Esophagus mucosa (tissue), 1 donor: ENCODE measurements around the gene SETD2. TPM values are rescaled to one million over a fixed set of nuclear protein-coding genes. Genes with fewer than 3 reads are reported as not detected.
A peak's percentile ranks its signal among the peaks of the same experiment; 100 is the strongest.
"Not testable (repeated sequence)": the region's sequence is repeated elsewhere in the genome, so short reads cannot be mapped to it uniquely, and the experiment has no call there.

ENCODE experiments used
- ATAC-seq: fragments of 200-7000 bp; cut with Tn5 transposase; one replicate; pipeline ENCODE4 v1.9.1; 2020
- total RNA-seq: library from RNA; stranded (reverse); gene quantifications from one replicate; pipeline ENCODE4 v1.2.4, GENCODE V29; 2023
- donor health status: DM: yes; HTN: yes; CAD: no.

The SETD2 gene
- total RNA-seq, 1 donor from 2014 or later: 26.6 TPM

DNA sequence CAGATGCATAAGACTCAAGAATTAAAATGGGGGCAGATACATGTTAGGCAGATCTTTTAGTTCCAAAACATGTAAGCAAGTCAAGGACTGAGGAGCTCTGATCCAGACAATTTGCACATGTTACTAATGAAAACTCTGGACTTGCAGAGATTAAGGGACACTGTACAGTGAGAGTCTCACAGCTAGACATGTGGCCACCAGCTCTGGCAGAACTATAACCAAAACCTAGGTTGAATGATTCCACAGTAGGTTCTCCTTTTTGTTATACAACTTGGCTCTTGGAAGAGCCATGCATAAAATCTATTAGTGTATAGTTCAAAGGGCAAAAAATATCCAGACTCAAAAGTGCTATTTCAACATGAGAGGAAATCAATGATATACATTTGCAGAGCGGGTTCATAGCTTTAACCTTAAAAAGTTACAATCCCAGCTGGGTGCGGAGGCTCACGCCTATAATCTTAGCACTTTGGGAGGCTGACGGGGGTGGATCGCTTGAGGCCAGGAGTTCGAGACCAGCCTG is 61.8 kb downstream of the SETD2 start:
- ATAC-seq: no peak

DNA sequence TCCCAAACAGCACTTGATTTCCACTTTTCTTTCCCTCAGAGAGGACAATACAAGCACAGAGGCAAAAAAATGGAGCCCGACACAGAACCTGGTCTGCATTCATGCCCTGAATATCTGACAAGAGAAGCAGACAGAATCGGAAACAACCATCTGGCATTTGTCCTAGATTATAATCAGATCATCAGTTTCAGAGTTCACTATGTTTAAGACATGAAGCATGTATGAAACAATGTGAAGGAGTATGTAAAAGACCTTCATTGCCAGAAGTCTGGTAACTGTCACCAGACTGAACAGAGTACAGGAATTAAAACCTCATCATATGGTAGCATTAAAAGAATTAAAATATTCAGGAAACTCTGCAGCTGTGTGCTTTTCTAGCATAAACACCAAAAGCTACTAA is 65.0 kb downstream of the SETD2 start:
- no peak for ATAC-seq

DNA sequence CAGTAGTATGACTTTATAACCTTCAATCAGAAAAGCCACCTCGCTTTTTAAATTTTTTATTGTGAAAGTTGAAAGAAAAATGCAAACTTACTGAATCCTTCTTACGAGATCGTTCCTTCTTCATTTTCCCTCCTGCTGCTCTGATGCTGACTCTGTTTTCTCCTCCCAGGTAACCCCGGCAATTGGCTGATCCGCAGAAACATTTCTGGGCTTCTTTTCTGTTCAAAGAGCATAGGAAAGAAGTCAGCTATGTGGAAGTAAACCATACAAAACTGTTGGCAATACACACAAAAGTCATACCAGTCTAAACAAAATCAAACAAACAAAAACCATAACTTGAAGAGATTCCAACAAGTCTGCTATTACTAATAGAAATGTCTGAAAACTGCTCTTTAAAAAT is 66.0 kb downstream of the SETD2 start:
- ATAC-seq: no peak

DNA sequence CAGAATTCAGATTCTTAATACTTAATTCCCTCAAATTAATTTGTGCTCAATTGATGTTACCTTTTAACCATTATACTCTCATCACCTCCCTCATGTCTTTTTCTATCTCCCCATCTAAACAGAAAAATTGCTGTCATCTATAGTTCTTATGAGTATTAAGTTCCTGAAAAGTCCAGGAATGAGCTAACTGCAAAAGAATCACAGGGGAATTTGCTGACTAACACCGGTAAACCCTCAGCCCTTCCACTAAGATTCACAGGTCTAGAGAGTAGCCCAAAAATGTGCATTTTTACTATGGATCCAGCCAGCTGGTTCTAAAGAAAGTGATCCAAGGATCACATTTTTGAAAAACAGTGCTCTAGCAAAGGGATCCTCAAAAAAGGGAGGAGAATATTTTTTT is 67.0 kb downstream of the SETD2 start:
- no peak for ATAC-seq

DNA sequence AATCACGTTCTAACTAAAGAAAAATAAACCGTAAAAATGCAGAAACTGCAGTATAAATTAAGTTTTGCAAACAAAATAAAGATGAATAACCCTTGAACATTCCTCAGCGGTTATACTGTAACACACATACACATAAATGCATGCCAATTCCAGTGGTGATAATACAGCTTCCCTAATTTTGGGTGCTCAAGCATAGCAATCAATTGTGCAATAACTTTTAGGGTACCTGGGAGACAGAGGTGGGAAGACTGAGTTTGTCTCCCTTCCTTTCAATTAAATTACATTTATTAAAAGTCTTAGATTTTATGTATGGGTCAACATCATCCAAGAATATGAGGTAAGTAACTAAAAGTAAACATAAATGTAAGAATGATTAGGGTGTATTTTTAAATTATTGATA is 71.8 kb downstream of the SETD2 start:
- no peak for ATAC-seq

DNA sequence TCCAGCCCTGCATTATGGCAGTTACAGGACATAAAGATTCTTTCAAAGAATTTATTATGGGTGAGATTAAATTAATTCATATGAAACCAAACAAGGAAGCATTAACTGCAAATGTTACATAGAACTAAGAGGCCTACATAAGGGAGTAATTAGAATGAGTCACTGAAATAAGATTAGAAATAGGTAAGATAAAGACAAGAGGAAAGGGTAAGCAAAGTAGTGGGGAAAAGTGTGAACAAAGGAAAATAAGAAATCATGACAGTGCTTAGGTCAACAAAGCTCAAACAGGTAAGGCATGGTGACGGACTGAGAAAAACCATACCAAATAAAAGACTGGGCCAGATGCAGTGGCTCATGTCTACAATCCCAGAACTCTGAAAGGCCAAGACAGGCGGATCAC is 74.3 kb downstream of the SETD2 start:
- ATAC-seq: no peak

DNA sequence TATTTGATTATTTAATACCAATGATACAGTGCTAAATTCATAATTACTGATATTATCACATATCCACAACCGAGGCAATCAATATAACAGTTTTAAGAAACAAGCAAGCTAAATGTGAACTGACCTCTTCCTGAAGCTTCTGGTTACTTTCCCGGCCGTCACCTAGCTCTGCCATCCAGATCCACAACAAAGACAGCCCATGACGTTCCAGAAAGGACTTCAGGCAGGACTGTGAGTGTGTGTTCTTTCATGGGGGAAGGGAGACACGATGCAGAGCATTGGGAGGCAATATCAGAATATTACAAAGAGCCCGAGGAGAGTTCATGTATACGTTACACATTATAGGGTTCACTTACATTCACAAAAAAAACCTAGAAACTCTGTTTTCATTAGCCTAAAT is 77.8 kb downstream of the SETD2 start:
- no peak for ATAC-seq

DNA sequence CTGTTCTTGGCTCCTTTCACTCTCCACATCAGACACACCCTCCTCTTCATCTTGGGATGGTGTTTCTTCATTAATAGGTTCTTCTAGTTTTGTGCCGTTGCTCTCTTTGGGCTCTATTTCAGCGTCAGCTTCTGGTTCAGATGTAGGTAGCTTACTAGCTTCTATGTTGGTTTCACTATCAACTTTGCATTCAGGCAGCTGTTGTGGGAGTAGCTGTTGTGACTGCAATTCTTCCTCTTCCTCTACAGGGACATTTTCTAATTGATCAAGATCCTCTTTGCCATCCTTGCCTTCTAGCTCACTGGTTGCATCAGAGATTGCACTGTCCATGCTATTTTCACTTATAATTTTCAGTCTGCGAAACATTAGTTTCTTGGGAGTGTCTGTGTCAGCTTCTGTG is 80.1 kb downstream of the SETD2 start:
- ATAC-seq: no peak

DNA sequence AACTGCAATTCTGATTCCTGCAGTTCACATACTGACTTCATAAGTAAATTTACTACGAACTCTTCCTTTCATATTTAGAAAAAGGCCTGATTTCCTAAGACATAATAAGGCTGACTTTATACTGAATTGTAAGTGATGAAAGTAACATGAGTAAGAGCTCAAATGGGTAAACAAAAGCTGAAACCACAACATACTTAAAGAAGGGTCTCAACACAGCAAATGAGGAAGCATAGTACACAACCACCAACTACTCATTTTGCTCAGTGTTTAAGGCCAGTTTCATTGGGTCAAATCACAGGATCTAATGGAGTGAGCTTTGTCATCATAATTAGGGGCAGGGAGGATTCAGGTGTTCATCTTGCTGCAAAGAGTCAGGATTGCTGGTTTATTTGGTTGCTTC is 81.4 kb downstream of the SETD2 start:
- ATAC-seq: no peak

DNA sequence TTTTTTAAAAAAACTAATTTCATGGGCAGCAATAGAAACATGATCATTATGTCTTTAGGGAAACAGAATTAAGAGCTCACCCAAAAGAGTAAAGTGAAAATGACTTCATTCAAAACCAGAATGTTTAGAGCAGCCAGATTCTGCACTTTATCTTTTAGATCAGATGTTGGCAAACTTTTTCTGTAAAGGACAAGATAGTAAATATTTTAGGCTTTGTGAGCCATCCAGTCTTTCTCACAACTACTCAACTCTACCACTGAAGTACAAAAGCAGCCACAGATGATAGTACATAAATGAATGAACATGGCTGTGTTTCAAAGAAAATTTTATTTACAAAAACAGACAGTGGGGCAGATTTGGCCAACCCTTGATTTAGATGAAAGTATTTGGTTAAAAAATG is 84.5 kb downstream of the SETD2 start:
- no peak for ATAC-seq

DNA sequence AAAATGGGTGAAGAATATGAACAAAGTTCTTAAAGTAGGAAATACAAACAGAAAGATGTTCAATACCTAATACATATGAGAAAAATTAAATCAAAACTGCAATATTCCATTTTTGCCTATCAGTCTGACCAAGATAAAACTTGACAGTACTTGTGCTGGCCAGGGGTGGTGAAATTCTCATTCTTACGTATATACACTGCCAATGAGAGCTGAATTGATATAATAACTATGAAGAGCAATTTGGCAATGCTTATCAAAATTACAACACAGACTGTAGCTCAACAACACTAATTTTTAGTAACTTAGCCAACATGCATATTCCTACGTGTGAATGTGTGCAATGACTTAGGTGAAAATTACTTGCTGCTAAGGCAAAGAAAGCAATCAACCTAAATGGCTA is 90.2 kb downstream of the SETD2 start:
- no peak for ATAC-seq

DNA sequence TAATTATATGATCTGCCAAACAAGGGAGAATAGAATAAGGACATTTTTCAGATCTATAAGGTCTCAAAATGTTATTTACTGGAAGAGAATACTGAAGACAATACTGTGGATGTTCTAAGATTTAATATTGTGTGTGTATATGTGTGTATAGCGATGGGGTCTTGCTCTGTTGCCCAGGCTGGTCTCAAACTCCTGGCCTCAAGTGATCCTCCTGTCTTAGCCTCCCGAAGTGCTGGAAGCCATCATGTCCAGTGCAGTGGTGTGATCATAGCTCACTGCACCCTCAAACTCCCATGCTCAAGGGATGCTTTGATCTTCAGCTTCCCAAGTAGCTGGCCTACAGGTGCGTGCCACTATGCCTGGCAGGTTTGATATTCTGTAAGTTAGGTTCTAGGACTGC is 93.1 kb downstream of the SETD2 start:
- no peak for ATAC-seq

DNA sequence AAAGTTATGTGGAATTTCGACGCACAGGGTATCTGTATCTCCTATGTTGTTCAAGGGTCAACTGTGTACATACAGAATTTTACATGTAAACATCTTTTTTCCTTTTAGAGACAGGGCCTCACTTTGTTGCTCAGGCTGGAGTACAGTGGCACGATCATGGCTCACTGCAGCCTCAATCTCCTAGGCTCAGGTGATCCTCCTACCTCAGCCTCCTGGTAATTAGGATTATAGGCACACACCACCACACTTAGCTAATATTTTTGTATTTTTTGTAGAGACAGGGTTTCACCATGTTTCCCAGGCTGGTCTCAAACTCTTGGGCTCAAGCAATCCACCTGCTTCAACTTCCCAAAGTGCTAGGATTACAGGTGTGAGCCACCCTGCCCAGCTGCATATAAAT is 97.7 kb downstream of the SETD2 start:
- not testable (repeated sequence) for ATAC-seq

DNA sequence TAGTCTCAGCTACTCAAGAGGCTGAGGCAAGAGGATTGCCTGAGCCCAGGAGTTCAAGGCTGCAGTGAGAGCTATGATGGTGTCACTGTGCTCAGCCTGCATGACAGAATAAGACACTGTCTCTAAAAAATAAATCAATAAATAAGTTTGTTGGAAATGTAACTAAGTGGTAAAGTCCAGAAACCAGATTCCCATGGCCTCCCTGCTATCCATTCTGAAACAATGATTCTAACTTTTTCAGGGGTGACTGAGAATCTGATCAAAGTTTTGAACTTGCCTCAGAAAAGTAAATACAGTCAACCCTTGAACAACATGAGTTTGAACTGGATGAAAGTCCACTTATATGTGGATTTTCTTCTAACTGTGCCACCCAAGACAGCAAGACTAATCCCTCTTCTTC is 98.2 kb downstream of the SETD2 start:
- no peak for ATAC-seq

DNA sequence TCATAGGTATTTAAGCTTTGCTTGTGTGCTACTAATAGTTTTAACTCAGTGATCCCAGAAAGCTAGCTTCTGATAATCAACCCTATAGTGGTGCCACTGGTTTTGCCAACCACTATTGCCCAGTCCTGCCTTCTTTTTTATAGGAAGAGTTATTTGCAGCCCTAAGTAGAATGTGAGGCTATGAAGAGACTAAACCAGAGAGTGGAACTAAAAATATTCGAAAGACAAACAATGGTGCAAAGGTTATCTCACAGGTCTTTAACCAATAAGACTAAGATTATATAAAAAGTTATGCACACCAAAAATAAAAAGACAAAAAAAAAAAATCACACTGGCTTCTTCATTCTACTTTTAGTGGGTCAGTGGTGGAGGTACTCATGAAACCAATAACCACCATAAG is 98.9 kb downstream of the SETD2 start:
- ATAC-seq: no peak

DNA sequence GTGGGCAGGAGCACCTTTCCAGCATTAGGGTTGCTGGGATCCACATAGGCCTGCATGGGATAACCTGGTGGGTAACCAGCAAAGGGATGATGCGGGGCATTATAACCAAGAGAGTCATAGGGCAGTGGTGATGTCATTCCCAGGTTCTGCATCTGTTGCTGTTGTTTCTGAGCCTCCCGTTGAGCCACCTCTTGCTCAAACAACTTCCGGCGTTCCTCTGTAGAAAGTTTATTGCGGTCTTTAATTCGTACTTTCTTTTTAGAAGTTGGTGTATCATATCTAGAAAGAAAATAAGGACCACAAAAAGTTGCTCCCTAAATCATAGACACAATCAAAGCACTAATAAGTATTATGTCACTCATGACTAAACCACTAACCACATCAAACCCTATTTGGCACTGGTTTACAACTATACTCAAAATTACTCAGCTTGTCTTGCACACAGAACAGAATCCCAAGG is 106.7 kb downstream of the SETD2 start:
- ATAC-seq: peak; percentile 50

DNA sequence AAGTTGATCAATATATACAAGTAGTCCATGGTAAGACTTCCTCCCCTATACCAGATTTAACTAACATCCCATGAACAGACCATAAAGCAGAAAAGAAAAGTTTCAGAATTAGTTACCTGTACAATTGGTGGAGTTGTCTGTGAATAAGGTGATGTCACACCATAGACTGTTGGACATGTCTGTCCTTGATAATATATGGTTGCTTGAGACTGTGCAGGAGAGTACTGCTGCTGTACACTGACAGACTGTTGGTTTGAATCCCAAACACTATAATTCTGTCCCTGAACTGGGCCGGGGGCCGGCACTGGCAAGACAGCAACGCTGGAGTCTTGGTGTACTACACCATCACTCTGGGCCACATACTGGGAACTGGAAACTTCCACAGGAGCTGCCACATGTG is 107.2 kb downstream of the SETD2 start:
- ATAC-seq: peak; percentile 24

DNA sequence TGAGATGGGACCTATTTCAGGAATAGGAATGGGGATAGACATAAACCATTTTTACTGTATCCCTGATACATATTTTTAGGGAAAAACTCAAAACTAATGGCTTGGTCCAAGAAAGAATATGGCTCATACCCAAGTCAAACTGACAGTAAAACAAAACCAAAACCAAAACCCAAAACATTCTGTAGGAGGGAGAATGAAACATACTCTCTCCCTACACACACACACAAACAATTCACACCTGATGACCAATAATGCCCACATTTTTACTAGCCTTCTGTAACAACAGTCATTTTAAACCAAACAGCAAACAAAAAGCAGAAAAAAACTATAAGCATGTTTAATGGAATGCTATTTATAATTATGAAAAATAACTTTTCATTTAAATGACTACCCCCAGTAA is 109.5 kb downstream of the SETD2 start:
- ATAC-seq: no peak

DNA sequence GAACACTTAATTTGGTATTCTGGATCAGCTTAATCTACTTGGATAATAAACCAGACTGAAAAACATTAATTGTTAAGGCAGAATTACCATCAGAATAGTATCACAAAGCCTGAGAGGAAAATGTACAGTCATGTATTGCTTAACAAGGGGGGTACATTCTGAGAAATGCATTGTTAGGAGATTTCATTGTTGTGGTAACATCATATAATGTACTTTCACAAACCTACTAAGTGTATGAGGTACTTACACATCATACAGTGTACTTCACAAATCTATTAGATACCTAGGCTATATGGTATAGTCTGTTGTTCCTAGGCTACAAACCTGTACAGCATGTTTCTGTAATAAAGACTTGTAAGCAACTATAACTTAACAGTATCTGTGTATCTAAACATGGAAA is 116.2 kb downstream of the SETD2 start:
- ATAC-seq: no peak

DNA sequence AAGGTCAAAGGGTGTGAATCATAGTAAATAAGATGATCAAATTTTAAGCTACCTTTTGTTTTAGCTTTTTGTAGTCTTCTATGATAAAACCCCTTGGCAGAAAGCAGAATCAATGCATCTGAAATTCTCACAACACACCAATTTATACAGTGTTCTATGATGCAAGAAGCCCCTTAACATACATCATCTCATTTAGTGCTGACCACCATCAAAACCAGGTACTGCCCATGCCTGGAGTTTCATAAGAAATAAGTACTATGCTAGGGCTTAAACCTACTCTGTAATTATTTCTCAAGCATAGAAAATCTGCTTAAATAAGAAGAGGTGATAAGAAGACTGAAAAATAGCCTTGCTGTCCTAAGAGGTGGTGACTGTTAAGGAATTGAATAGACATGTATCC is 116.8 kb downstream of the SETD2 start:
- ATAC-seq: no peak

DNA sequence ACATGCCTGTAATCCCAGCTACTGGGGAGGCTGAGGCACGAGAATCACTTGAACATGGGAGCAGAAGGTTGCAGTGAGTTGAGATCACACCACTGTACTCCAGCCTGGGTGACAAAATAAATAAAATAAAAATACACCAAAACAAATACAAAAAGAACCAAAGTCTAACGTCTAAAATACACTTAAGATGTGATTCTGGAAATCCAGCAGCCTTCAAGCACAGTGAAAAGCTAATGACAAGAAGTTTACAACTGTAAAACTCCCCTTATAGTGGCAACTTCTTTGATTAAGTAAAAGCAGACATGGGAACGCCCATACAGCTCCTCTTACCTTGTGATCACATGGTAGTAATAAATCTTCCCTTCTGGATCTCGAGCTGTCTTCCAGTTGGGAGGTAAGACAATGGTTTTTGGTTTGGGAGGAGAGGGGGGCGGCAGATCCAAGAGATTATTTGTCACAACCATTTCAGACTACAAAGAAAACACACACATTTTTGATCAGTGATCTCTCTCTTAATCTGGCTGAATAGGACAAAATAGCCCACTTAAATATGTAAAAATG is 121.6 kb downstream of the SETD2 start:
- no peak for ATAC-seq

DNA sequence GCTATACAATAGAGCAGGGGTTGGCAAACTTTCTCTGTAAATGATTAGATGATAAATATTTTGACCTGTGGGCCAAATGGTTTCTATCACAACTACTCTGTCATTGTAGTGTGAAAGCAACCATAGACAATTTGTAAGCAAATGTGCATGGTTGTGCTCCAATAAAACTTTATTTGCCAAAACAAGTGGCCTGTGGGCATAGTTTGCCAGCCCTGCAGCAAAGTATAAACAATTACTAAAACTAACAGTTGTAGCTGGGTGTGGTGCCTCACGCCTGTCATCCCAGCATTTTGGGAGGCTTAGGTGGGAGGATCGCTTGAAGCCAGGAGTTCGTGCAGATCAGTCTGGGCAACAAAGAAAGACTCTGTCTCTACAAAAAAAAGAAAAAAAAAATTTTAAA is 122.8 kb downstream of the SETD2 start:
- no peak for ATAC-seq

DNA sequence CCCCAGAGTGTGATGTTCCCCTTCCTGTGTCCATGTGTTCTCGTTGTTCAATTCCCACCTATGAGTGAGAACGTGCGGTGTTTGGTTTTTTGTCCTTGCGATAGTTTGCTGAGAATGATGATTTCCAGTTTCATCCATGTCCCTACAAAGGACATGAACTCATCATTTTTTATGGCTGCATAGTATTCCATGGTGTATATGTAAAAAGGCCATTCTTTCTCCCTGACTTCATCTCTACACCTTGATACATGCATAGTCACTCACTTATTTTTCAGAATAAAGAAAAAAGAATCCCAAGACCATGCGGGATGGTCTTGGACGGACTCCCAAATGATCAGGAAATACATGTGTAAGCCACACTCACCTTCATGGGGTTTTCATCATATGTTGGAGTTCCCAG is 126.6 kb downstream of the SETD2 start:
- not testable (repeated sequence) for ATAC-seq

DNA sequence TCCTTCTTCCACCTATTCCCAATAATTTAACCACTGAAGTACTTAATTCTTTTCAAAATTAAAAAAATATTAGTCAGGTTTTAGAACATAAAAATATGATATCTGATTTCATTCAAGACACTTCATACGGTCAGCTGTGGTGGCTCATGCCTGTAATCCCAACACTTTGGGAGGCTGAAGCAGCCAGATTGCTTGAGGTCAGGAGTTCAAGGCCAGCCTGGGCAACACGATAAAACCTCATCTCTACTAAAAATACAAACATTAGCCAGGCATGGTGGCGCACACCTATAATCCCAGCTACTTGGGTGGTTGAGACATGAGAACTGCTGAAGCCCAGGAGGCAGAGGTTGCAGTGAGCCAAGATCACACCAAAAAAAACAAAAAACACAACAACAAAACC is 127.8 kb downstream of the SETD2 start:
- no peak for ATAC-seq

DNA sequence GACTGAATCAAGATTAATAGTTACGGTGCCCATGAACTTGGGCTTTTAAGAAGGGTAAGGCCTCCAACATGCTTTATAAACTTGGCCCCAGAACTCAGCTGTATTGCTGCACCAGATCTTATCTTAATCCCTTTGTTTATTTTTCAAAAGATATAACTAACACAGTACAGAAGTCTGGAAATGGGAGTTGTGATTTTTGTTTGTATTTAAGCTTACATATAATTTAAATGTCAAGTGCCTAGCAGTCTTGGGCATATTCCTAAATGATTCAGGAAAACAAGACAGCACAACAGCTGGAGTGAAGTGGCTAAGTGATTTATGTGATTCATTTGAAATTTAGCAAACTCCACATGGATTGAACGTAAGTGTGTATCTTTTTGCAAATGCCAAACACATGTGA is 128.3 kb downstream of the SETD2 start:
- no peak for ATAC-seq
